ENCODE results near the gene CHERP.

The CHERP gene

GRCh38 chr19:16542045-16542909 is at the start of gene CHERP:
TSS of gene CHERP (minus strand) at chr19:16542437. CDS start at chr19:16542378, 59 bp downstream.
- peak; percentile 89 to 95 (median 94) for DNase-seq

GRCh38 chr19:16590876-16591802 is 48.9 kb upstream of the CHERP start:
- no peak for DNase-seq

- peak in 1 of 3 experiments; percentile 50 for DNase-seq
Observed at GRCh38 chr19:16589917-16590316, 47.7 kb upstream of the CHERP start.

GRCh38 chr19:16588824-16589577 is 46.8 kb upstream of the CHERP start:
- peak in 1 of 3 experiments; percentile 3 for DNase-seq

GRCh38 chr19:16587833-16588823 is 45.9 kb upstream of the CHERP start:
- peak in 2 of 3 experiments; percentile 43 to 57 for DNase-seq

GRCh38 chr19:16586991-16587832 is 45.0 kb upstream of the CHERP start:
- DNase-seq = no peak

- DNase-seq = no peak
Observed at GRCh38 chr19:16586477-16586871, 44.2 kb upstream of the CHERP start.

GRCh38 chr19:16585808-16586476 is 43.7 kb upstream of the CHERP start:
- no peak for DNase-seq

- no peak for DNase-seq
Observed at GRCh38 chr19:16585094-16585801, 43.0 kb upstream of the CHERP start.

GRCh38 chr19:16584248-16585093 is 42.2 kb upstream of the CHERP start:
- peak; percentile 16 to 57 (median 17) for DNase-seq

- no peak for DNase-seq
Observed at GRCh38 chr19:16582486-16583261, 40.4 kb upstream of the CHERP start.

GRCh38 chr19:16581971-16582343 is 39.7 kb upstream of the CHERP start:
- no peak for DNase-seq

- DNase-seq = no peak
Observed at GRCh38 chr19:16581145-16581970, 39.1 kb upstream of the CHERP start.

GRCh38 chr19:16579381-16579780 is 37.1 kb upstream of the CHERP start:
- no peak for DNase-seq

- DNase-seq = no peak
Observed at GRCh38 chr19:16577531-16577985, 35.3 kb upstream of the CHERP start.

All from NCI-H1417 (cell line).